GM13976 (cell line): Measurements from ENCODE around the gene CELF4.

Experiments
- DNase-seq: peaks from one replicate; pipeline ENCODE4 v3.0.0; 2012; ENCODE audit warnings: low spot score
- CTCF ChIP-seq: IDR thresholded peaks from 2 replicates; pipeline ENCODE4 v1.5.1; 2012; ENCODE audit warnings: borderline replicate concordance, mild to moderate bottlenecking; ENCODE audit not compliant: insufficient read depth; ENCODE audit errors: extremely low read depth, missing control alignments, control extremely low read depth
- in situ Hi-C: fragments of 300-500 bp; cut with MboI; formaldehyde crosslinking; loops from one replicate; pipeline ENCODE4 v1.12.0; 2022; ENCODE audit warnings: low sequenced_read_pairs, mixed read lengths, inconsistent platforms; ENCODE audit not compliant: unreplicated experiment

The CELF4 gene

GRCh38 chr18:37332219-37332618 is 233.4 kb downstream of the CELF4 start:
- DNase-seq = no peak
- in situ Hi-C loops = no loop called here
- no peak for TF ChIP-seq CTCF

GRCh38 chr18:37330173-37330572 is 235.4 kb downstream of the CELF4 start:
- DNase-seq = no peak
- in situ Hi-C loops = no loop called here
- no peak for TF ChIP-seq CTCF

DNA sequence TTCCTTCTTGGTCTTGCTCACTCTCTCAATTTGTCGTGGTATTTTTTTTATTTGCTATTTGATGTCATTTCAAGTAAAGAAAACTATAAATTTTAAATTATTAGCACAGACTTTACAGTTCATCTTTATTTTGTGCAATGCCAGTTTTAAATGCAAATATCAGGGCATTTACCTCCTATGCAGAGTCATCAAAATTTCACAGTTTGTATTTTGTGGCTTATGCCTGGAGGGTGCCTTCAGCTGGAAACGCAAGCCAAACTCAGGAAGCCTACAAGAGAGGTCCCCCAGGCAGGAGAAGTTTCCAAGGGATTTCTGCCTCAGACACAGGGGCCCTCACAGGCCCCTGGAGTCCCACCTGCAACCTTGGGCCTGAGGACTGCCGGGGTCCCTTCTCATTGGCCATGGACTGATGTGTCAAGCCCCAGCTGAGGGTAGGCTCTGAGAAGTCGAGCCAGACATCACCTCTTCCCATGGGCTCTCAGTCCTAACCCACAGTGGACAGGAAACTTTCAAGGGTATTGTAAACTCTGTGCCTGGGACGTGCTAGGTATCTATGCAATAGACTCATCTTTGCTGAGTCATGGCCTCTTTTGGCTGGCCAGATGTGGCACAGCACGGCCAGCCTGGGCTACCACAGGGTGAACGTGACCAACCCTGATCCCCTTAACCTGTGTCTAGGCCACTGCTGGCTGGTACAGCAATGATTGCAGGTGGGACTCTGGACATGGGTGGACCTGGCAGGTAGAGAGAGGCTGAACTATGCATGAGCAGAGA is 236.5 kb downstream of the CELF4 start:
- in situ Hi-C loops = no loop called here
- DNase-seq = no peak
- TF ChIP-seq CTCF = no peak

- TF ChIP-seq CTCF = no peak
- in situ Hi-C loops = no loop called here
- DNase-seq = no peak
These were observed 238.5 kb downstream of the CELF4 start for GRCh38 chr18:37327063-37327577.

GRCh38 chr18:37322492-37323035 is 243.0 kb downstream of the CELF4 start:
- peak; percentile 77 for DNase-seq
- in situ Hi-C loops = no loop called here
- TF ChIP-seq CTCF = peak; percentile 65

GRCh38 chr18:37321582-37322491 is 243.8 kb downstream of the CELF4 start:
- no peak for TF ChIP-seq CTCF
- in situ Hi-C loops = no loop called here
- DNase-seq = no peak
